ENCODE measurements around the gene WLS.

DNA sequence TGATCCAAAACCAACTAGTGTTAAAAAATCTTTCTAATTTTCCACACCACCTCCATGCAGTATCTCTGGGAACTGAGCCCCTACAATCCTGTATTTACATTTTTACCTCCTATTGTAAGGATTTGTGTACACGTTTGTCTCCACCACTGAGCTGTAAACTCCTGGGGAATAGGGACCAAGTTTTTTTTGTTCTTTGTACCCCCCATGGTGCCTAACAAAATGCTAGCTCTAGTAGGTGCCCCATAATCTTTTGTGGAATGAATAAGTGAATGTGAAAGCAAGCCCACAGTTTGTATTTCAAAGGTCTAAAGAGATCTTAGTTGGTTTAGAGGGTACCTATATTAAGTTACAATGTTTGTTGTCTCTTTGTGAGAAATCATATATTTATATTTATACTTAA, 879 bp upstream of the WLS start:
- TF ChIP-seq, protein P1, sequence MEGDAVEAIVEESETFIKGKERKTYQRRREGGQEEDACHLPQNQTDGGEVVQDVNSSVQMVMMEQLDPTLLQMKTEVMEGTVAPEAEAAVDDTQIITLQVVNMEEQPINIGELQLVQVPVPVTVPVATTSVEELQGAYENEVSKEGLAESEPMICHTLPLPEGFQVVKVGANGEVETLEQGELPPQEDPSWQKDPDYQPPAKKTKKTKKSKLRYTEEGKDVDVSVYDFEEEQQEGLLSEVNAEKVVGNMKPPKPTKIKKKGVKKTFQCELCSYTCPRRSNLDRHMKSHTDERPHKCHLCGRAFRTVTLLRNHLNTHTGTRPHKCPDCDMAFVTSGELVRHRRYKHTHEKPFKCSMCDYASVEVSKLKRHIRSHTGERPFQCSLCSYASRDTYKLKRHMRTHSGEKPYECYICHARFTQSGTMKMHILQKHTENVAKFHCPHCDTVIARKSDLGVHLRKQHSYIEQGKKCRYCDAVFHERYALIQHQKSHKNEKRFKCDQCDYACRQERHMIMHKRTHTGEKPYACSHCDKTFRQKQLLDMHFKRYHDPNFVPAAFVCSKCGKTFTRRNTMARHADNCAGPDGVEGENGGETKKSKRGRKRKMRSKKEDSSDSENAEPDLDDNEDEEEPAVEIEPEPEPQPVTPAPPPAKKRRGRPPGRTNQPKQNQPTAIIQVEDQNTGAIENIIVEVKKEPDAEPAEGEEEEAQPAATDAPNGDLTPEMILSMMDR (IDR thresholded peaks at IDR 0.05; ENCODE audit: insufficient read depth, low read length, poor library complexity, severe bottlenecking), result no peak
- no peak for TF ChIP-seq EZH2phosphoT487 (conservative IDR thresholded peaks at IDR 0.05; ENCODE audit: low read length)

Measured in SU-DHL-6 (cell line).